A549 (cell line): ENCODE data around the gene NHLRC2. TPM values are rescaled to one million over a fixed set of nuclear protein-coding genes. Genes with fewer than 3 reads are reported as not detected.

Experiments used
- ATAC-seq, 2 experiments: fragments of 200-7000 bp in 1 of 2; fragments of >200 bp in 1 of 2; cut with Nextera tagmentation in 1 of 2; cut with Tn5 transposase in 1 of 2; 3 replicates each; pipeline versions ENCODE4 v1.8.0 to v1.9.1; 2018 to 2020; ENCODE audit warnings: mild to moderate bottlenecking in 1 of 2, moderate library complexity in 1 of 2
- CTCF ChIA-PET: fragments of 300-600 bp; sonication (Branson Sonifier 250); formaldehyde crosslinking; extraction: SDS; loops from one replicate; lab custom pipeline; 2021; ENCODE audit warnings: antibody characterized with exemption, inconsistent platforms; lab: Yijun Ruan, JAX
- POLR2A ChIA-PET: fragments of 350-600 bp; formaldehyde crosslinking; extraction: SDS; loops from one replicate; lab custom pipeline; 2021; ENCODE audit warnings: antibody characterized with exemption, inconsistent platforms; lab: Yijun Ruan, JAX
- DNase-seq, 2 experiments: peaks; one replicate each; pipeline versions ENCODE4 v3.0.0 to v3.0.0-alpha.2; 2011 to 2016; ENCODE audit warnings: low read depth in 1 of 2, low spot score in 1 of 2
- FAIRE-seq: peaks from 2 replicates; lab custom pipeline; 2011; peaks lifted over from hg19 to GRCh38; lab: Jason Lieb, UNC
- H3K27ac ChIP-seq, 2 experiments: fragments of >200 bp; sonication (Bioruptor Twin); formaldehyde crosslinking; 3 replicates each; pipeline ENCODE4 v1.5.1; 2016 to 2017
- H3K4me1 ChIP-seq: fragments of >200 bp; sonication (Bioruptor Twin); formaldehyde crosslinking; 3 replicates; pipeline ENCODE4 v1.6.1; 2016
- H3K4me2 ChIP-seq: fragments of >200 bp; sonication (Bioruptor Twin); formaldehyde crosslinking; 3 replicates; pipeline ENCODE4 v1.6.1; 2016
- H3K4me3 ChIP-seq: fragments of >200 bp; sonication (Bioruptor Twin); formaldehyde crosslinking; 3 replicates; pipeline ENCODE4 v1.5.1; 2016
- H3K9me3 ChIP-seq: fragments of >200 bp; sonication (Bioruptor Twin); formaldehyde crosslinking; 3 replicates; pipeline ENCODE4 v1.6.1; 2016
- CBX8 ChIP-seq: fragments of 200-600 bp; sonication (generic); IDR thresholded peaks from 2 replicates; pipeline ENCODE4 v1.6.1; 2016
- CHD2 ChIP-seq: fragments of 150-350 bp; IDR thresholded peaks from 2 replicates; pipeline ENCODE4 v1.6.1; 2014; ENCODE audit warnings: low read length; ENCODE audit not compliant: partially characterized antibody
- CHD4 ChIP-seq: fragments of 200-600 bp; sonication (generic); IDR thresholded peaks from 2 replicates; pipeline ENCODE4 v1.6.1; 2016; ENCODE audit warnings: antibody characterized with exemption, mild to moderate bottlenecking, borderline replicate concordance
- CTCF ChIP-seq: fragments of >200 bp; sonication (Bioruptor Twin); formaldehyde crosslinking; IDR thresholded peaks from 3 replicates; pipeline ENCODE4 v1.5.1; 2016
- EHF ChIP-seq: fragments of 250-450 bp; sonication (Bioruptor Pico); IDR thresholded peaks from 2 replicates; pipeline ENCODE4 v1.5.0; 2020; ENCODE audit warnings: mild to moderate bottlenecking
- EP300 ChIP-seq, 2 experiments: fragments of >200 bp; sonication (Bioruptor Twin); formaldehyde crosslinking; IDR thresholded peaks; 2 replicates in 1 of 2; 3 replicates in 1 of 2; pipeline ENCODE4 v1.6.1; 2016 to 2017
- FOSB ChIP-seq: fragments of 250-450 bp; sonication (Bioruptor Pico); IDR thresholded peaks from 2 replicates; pipeline ENCODE4 v1.5.0; 2020; ENCODE audit warnings: mild to moderate bottlenecking, moderate library complexity
- FOSL2 ChIP-seq, 2 experiments: fragments of 450-650 bp in 1 of 2; fragments of >200 bp in 1 of 2; sonication (Bioruptor Twin) in 1 of 2; formaldehyde crosslinking; IDR thresholded peaks; 2 replicates each; pipeline versions ENCODE4 v1.5.0 to v1.6.1; 2016 to 2020; ENCODE audit warnings: mild to moderate bottlenecking in 1 of 2, moderate library complexity in 1 of 2
- FOXS1 ChIP-seq: fragments of 250-450 bp; sonication (Bioruptor Pico); IDR thresholded peaks from 2 replicates; pipeline ENCODE4 v1.5.0; 2020; ENCODE audit warnings: mild to moderate bottlenecking, moderate library complexity
- HOXA7 ChIP-seq: fragments of 250-450 bp; sonication (Bioruptor Pico); IDR thresholded peaks from 2 replicates; pipeline ENCODE4 v1.5.0; 2020; ENCODE audit warnings: mild to moderate bottlenecking, moderate library complexity
- JUN ChIP-seq, 2 experiments: fragments of >200 bp; sonication (Bioruptor Twin); formaldehyde crosslinking; IDR thresholded peaks; 2 replicates in 1 of 2; 3 replicates in 1 of 2; pipeline ENCODE4 v1.6.1; 2016 to 2017
- JUNB ChIP-seq: fragments of >200 bp; sonication (Bioruptor Twin); formaldehyde crosslinking; IDR thresholded peaks from 2 replicates; pipeline ENCODE4 v1.6.1; 2016
- KDM5A ChIP-seq: fragments of 200-600 bp; sonication (generic); IDR thresholded peaks from 2 replicates; pipeline ENCODE4 v1.6.1; 2016; ENCODE audit warnings: antibody characterized with exemption, mild to moderate bottlenecking
- MAFK ChIP-seq: fragments of 450-650 bp; IDR thresholded peaks from 2 replicates; pipeline ENCODE4 v1.6.1; 2014; ENCODE audit not compliant: partially characterized antibody
- MAX ChIP-seq: IDR thresholded peaks from 2 replicates; pipeline ENCODE4 v1.6.1; 2012
- MAZ ChIP-seq: fragments of 150-350 bp; IDR thresholded peaks from 2 replicates; pipeline ENCODE4 v1.6.1; 2014; ENCODE audit warnings: antibody characterized with exemption, low read depth, low read length, borderline replicate concordance
- NFE2L2 ChIP-seq: fragments of 150-350 bp; conservative IDR thresholded peaks from 2 replicates; pipeline ENCODE4 v1.6.1; 2014; ENCODE audit warnings: low read length
- NR3C1 ChIP-seq: fragments of >200 bp; sonication (Bioruptor Twin); formaldehyde crosslinking; IDR thresholded peaks from 3 replicates; pipeline ENCODE4 v1.6.1; 2017
- PHF8 ChIP-seq: fragments of 200-600 bp; sonication (generic); IDR thresholded peaks from 2 replicates; pipeline ENCODE4 v1.6.1; 2016; ENCODE audit warnings: low read depth, mild to moderate bottlenecking, antibody characterized with exemption, moderate library complexity, borderline replicate concordance
- POLR2A ChIP-seq: IDR thresholded peaks from 2 replicates; pipeline ENCODE4 v1.6.1; 2012; ENCODE audit warnings: mild to moderate bottlenecking, low read length
- POLR2AphosphoS2 ChIP-seq: conservative IDR thresholded peaks from 2 replicates; pipeline ENCODE4 v1.6.1; 2012; ENCODE audit warnings: low read length, improper control_type of control experiment, inconsistent platforms
- RAD21 ChIP-seq, 2 experiments: fragments of >200 bp in 1 of 2; sonication (Bioruptor Twin) in 1 of 2; formaldehyde crosslinking in 1 of 2; IDR thresholded peaks in 1 of 2; conservative IDR thresholded peaks in 1 of 2; 2 replicates in 1 of 2; 3 replicates in 1 of 2; pipeline ENCODE4 v1.6.1; 2012 to 2018; ENCODE audit warnings: inconsistent platforms in 1 of 2
- RCOR1 ChIP-seq: fragments of 150-350 bp; IDR thresholded peaks from 2 replicates; pipeline ENCODE4 v1.6.1; 2014; ENCODE audit warnings: antibody characterized with exemption, low read length, low read depth
- RNF2 ChIP-seq: fragments of 200-600 bp; sonication (generic); IDR thresholded peaks from 2 replicates; pipeline ENCODE4 v1.6.1; 2016; ENCODE audit warnings: low read depth, mild to moderate bottlenecking, antibody characterized with exemption, moderate library complexity, borderline replicate concordance
- SMC3 ChIP-seq: fragments of >200 bp; sonication (Bioruptor Twin); formaldehyde crosslinking; IDR thresholded peaks from 3 replicates; pipeline ENCODE4 v1.6.1; 2018; ENCODE audit warnings: inconsistent platforms
- TFCP2L1 ChIP-seq: fragments of 250-450 bp; sonication (Bioruptor Pico); IDR thresholded peaks from 2 replicates; pipeline ENCODE4 v1.5.0; 2021; ENCODE audit warnings: mild to moderate bottlenecking
- ZC3H11A ChIP-seq: fragments of 450-650 bp; IDR thresholded peaks from 2 replicates; pipeline ENCODE4 v1.6.1; 2014; ENCODE audit warnings: antibody characterized with exemption, mild to moderate bottlenecking
- ZSCAN20 ChIP-seq: fragments of 250-450 bp; sonication (Bioruptor Pico); IDR thresholded peaks from 2 replicates; pipeline ENCODE4 v1.8.0; 2022; ENCODE audit warnings: mild to moderate bottlenecking, moderate library complexity
- WGBS: methylation state at CpG from one replicate; pipeline ENCODE4 v1.1.6; 2017; ENCODE audit errors: missing lambda C conversion rate; 5-methylcytosine and 5-hydroxymethylcytosine counted together
- polyA plus RNA-seq, 4 experiments: library from polyadenylated mRNA; depleted of rRNA in 3 of 4; stranded (reverse); fragments of >200 nt; fragmentation: RNase III in 1 of 4; extraction: RNeasy Plus Mini Kit Qiagen cat#74134 plus additional on column Dnase treatment in 1 of 4; gene quantifications; 2 replicates in 3 of 4; 3 replicates in 1 of 4; pipeline ENCODE4 v1.2.3, GENCODE V29; 2011 to 2017
- TF ChIP-seq, protein P1 (sequence below): fragments of 150-350 bp; IDR thresholded peaks from 2 replicates; pipeline ENCODE4 v1.6.1; 2014; ENCODE audit warnings: low read depth, mild to moderate bottlenecking, low read length

Gene NHLRC2
- polyA plus RNA-seq, 2 of the 4 experiments (the other 2 are of a cell fraction): 4.9 to 17.3 TPM

- CTCF ChIA-PET: interaction anchor here (1.1 kb wide), 1 partner anchor 25 kb away, joined by 3 read pairs; no protein-coding TSS in a partner anchor
- POLR2A ChIA-PET: no interaction called here
These were observed 95.8 kb downstream of the NHLRC2 start for GRCh38 chr10:113950268-113950667.

DNA sequence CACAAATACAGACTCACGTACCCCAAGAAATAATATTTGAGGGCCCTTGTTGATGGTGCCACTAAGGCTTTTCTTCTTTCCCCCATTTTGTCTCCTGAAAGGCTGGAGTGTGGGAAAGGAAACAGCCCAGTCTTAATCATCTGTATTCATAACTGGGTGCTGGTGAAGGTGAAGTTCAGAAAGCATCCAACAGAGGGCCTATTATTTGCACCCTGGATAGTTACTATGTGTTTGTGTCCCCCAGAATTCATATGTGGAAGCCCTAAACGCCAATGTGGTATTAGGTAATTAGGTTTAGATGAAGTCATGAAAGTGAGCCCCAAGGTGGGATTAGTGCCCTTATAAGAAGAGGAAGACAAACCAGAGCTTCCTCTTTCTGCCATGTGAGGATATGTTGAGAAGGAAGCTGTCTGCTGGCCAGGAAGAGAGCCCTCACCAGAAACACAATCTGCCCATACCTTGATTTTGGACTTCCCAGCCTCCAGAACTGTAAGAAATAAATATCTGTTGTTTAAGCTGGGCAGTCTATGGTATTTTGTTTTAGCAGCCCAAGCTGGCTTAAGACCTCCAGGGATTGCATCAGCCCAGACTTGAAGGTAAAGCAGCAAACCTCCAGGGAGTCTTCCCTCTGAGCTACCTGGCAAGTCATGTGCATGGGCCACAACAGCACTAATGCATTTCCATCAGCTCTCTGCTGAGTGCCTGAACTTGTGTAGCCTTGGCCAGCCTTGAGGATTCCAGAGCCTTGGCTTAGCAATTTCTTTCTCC lies 99.2 kb downstream of the NHLRC2 start:
- no peak overlapping the region for H3K4me3 ChIP-seq
- ChIA-PET POLR2A (no interaction called here), CTCF (interaction anchor here (1.2 to 1.5 kb wide), 3 partner anchors 26 to 155 kb away, joined by 3 to 7 read pairs (median 4); no protein-coding TSS in a partner anchor)
- H3K4me1 ChIP-seq: peaks cover 22% of the 10 kb centered on the region
- no peaks in the 10 kb centered on the region for H3K9me3 ChIP-seq
- DNase-seq: no peak
- H3K4me2 ChIP-seq: no peak overlapping the region
- peak overlapping the region; percentile 8 to 68; a peak in 3 of 6 replicates for H3K27ac ChIP-seq
- WGBS: 49% methylated on average over 2 of the region's 2 CpGs
- no peak for FAIRE-seq
- TF ChIP-seq NFE2L2 (no peak), SMC3 (no peak), RAD21 (conservative IDR thresholded peaks at IDR 0.05 in 1 of 2, IDR thresholded peaks at IDR 0.05 in 1 of 2) (peak in 1 of 2 experiments; percentile 33; a peak in 2 of 5 replicates)
- peak in 1 of 2 experiments; percentile 41; a peak in 1 of 6 replicates for ATAC-seq

More at GRCh38 chr10:113950268-113950667, 95.8 kb downstream of the NHLRC2 start:
- H3K4me3 ChIP-seq: no peak overlapping the region
- no peak overlapping the region for H3K4me2 ChIP-seq
- H3K27ac ChIP-seq: no peak overlapping the region
- ATAC-seq: no peak
- peaks cover 14% of the 10 kb centered on the region for H3K4me1 ChIP-seq
- no peak for DNase-seq
- TF ChIP-seq FOXS1 (CRISPR knock-in tag) (no peak), RCOR1 (no peak), POLR2A (no peak), EP300 (IDR thresholded peaks at IDR 0.05) (no peak), JUNB (no peak), CHD2 (no peak), MAZ (no peak), TFCP2L1 (CRISPR knock-in tag) (no peak), CBX8 (no peak), RNF2 (no peak), PHF8 (no peak), MAX (no peak), FOSB (CRISPR knock-in tag) (no peak), JUN (IDR thresholded peaks at IDR 0.05) (no peak), NR3C1 (no peak), CHD4 (no peak), HOXA7 (no peak), SMC3 (no peak), MAFK (no peak)
- TF ChIP-seq, protein P1, sequence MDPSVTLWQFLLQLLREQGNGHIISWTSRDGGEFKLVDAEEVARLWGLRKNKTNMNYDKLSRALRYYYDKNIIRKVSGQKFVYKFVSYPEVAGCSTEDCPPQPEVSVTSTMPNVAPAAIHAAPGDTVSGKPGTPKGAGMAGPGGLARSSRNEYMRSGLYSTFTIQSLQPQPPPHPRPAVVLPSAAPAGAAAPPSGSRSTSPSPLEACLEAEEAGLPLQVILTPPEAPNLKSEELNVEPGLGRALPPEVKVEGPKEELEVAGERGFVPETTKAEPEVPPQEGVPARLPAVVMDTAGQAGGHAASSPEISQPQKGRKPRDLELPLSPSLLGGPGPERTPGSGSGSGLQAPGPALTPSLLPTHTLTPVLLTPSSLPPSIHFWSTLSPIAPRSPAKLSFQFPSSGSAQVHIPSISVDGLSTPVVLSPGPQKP: no peak
- TF ChIP-seq, all 56 proteins: peak for 0
- H3K9me3 ChIP-seq: no peaks in the 10 kb centered on the region
- FAIRE-seq: no peak

DNA sequence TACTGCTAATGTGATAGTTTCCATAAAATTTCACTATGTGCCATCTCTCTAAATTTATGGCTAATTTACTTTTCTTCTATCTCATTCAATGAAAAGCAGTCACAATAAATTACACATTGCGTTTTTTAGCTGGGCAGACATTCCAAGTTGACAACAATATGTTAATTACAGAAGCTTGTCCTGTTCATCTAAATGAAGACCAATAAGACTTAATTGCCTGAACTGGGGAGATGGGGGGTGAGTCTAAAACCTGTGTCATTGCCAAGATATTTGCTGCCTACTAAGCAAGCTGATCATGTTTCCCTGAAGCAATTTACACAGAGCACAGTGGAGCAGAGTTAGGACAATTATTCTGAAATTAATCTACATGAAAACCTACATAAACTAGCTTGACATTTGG lies 99.9 kb downstream of the NHLRC2 start:
- FAIRE-seq: no peak
- no peak overlapping the region for H3K4me2 ChIP-seq
- 88% methylated on average over 1 of the region's 1 CpG for WGBS

More for the DNA sequence above, 99.9 kb downstream of the NHLRC2 start:
- no peak for DNase-seq
- peak overlapping the region in 1 of 2 experiments; percentile 68; a peak in 1 of 6 replicates for H3K27ac ChIP-seq
- no peak for TF ChIP-seq CTCF
- no peak for TF ChIP-seq FOSL2 (IDR thresholded peaks at IDR 0.05)
- no peak for TF ChIP-seq FOSL2 (CRISPR knock-in tag; IDR thresholded peaks at IDR 0.05)
- no peak for TF ChIP-seq JUNB
- no peak for TF ChIP-seq POLR2AphosphoS2
- no peak for TF ChIP-seq KDM5A
- TF ChIP-seq CHD2: no peak
- TF ChIP-seq RAD21 (conservative IDR thresholded peaks at IDR 0.05 in 1 of 2, IDR thresholded peaks at IDR 0.05 in 1 of 2): no peak
- no peak for TF ChIP-seq ZC3H11A
- TF ChIP-seq ZSCAN20: no peak
- TF ChIP-seq EHF (CRISPR knock-in tag): no peak
- TF ChIP-seq, all 56 proteins: peak for 0
- CTCF ChIA-PET: interaction anchor here (1.2 to 1.5 kb wide), 3 partner anchors 25 to 156 kb away, joined by 3 to 7 read pairs (median 4); no protein-coding TSS in a partner anchor
- POLR2A ChIA-PET: no interaction called here
- Histone ChIP-seq H3K9me3 (no peaks in the 10 kb centered on the region), H3K4me1 (peaks cover 29% of the 10 kb centered on the region), H3K4me3 (no peak overlapping the region)
- no peak for ATAC-seq
